GM12873 (cell line): Measurements from ENCODE around the gene ABCA13.

ENCODE experiments used
- TF ChIP-seq, protein P1 (sequence below): IDR thresholded peaks from 2 replicates; pipeline ENCODE4 v1.5.1; 2012; ENCODE audit warnings: low read depth, mild to moderate bottlenecking, moderate library complexity, low read length, control low read depth; ENCODE audit not compliant: insufficient read depth; ENCODE audit errors: missing control alignments

ABCA13 gene

DNA sequence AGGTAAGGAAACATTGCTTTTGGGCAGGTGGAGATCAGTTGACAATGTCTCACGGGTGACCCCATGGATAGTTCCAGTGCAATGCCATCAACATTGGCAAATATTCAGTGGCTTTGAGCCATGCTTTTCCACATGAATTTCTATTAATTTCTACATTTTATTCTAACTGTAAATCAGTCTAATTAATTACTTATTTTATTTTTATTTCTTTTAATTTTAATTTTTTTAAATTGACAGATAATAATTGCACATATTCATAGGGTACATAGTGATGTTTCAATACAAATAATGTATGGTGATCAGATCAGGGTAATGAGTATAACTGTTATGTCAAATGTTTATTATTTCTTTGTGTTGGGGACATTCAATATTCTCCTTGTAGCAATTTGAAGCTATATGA is 3.8 kb downstream of the ABCA13 start:
- TF ChIP-seq, protein P1, sequence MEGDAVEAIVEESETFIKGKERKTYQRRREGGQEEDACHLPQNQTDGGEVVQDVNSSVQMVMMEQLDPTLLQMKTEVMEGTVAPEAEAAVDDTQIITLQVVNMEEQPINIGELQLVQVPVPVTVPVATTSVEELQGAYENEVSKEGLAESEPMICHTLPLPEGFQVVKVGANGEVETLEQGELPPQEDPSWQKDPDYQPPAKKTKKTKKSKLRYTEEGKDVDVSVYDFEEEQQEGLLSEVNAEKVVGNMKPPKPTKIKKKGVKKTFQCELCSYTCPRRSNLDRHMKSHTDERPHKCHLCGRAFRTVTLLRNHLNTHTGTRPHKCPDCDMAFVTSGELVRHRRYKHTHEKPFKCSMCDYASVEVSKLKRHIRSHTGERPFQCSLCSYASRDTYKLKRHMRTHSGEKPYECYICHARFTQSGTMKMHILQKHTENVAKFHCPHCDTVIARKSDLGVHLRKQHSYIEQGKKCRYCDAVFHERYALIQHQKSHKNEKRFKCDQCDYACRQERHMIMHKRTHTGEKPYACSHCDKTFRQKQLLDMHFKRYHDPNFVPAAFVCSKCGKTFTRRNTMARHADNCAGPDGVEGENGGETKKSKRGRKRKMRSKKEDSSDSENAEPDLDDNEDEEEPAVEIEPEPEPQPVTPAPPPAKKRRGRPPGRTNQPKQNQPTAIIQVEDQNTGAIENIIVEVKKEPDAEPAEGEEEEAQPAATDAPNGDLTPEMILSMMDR, result no peak

DNA sequence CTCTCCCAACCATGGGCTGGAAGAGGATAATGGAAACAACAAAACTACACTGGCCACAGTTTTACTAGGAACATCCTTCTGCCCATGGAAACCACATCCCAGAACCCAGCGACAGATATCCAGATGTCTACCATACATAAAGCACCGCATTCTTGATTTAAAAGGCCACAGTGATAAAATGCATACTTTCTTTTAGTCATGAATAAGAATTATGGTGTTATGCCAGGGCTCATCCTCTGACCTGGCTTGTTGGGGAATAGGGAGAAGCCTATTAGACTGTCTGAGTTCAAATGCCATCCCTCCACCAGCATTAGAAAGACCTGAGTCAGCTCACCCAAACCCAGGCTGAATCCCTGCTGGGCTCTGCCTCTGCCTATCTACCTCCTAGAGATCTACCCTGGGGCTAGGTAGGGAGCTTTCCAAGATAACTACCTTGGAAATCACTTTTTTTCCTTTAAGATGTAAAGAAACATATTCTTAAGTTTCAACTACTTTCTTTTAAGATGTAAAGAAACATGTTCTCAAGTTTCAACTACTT is 5.2 kb downstream of the ABCA13 start:
- TF ChIP-seq, protein P1, result no peak

DNA sequence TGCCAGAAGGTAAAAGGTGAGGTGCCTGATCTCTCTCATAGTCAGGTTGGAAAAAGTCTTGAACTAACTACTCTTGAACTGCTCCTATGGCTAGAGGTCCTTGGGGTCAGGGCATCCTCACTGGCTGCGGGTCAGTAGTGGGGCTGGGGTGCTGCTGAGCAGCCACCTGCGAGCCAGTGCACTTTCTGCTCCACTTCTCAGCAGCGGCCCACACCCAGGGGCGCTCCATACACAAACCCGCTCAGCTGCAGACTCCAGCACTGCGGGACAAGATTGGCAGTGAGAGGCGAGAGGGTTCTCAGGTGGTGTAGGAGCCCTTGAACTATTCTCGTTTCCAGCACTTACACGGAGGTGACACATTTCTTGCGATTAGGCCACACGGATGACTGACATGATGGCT is 6.0 kb downstream of the ABCA13 start:
- TF ChIP-seq, protein P1, result no peak

DNA sequence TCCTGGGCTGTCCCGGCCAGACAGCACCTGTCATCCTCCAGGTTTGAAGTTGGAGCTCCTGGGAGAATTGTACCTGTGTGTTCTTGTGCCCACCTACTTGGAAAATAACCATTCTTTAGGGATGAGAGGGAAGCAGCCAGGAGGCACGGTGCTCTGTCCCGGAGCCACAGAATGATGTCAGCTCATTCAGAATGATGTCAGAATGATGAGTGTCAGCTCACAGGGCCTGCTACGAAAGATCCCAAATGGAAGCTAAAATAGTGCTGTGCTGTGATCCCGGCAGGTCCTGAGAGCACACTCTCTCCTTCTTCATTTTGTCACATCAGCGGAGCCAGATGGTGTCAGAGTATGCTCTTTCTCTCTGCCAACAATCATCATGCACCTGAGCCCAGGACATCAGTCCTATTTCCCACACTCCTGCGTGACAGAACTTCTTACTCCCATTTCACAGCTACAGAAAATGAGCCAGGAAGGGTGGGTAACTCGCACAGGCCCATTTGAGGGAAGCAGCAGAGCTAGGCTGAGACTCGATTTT is 8.3 kb downstream of the ABCA13 start:
- TF ChIP-seq, protein P1, result no peak

DNA sequence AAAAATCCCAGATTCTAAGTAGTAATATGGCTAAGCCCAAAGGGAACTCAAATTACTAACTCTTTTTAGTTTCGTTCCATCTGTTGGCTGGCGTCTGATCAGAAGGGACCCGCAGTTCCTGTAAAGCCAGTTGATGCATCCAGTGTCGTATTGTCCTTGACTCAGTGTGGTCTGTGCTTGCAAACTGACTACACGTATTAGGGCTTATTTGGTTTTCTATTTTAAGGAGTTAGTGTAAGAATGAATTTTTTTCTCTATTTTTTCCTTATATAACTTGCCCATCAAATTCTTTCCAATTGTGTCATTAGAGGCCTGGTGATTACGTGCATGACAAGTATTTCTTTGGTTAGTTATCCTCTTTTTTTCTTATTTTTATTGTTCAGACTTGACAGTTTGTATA is 9.7 kb downstream of the ABCA13 start:
- TF ChIP-seq, protein P1, result no peak

DNA sequence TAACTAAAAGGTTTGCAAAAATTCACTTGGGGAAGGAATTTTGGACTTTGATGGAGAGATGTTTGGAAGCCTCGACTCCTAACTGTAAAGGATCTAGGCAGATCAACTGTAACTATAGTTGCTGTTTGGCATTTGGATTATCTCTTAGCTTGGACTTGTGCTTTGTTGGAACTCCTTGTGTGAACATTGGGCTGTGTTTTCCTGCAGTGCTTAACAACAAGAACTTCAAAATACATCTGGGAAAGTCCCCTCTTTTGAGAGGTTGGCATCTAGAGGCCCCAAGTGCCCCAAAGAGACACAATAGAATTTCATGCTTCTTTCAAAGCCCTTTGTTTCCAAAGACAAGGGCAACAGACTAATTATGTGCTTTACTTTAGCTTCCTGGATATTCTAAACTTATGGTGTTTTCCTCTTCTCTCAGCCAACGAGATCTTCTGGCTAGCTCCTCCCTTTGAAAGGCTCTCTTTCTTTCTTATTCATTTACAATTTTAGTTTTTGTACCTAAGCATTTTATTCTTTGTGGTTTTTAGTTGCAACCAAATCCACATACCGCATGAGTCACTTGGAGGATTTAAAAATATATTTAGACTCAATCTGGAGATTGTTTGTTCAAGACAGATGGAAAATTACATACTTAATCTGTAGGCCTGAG is 11.6 kb downstream of the ABCA13 start:
- TF ChIP-seq, protein P1, result no peak

DNA sequence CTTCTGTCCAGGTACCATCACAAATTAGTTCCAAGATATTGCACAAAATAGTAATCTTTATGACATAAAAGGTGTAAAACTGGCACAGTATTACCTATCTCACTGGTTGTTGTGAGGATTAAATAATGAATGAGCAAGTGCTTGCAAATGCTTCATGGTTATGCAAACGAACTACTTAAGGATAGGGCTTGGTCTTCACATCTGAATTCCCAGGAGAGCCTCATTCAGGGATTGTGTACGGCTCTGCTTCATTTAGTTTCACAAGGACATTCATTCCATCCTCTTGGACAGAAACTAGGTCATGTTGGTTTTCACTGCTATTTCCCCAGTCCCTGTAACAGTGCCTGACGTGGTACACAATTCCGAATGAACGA is 12.1 kb downstream of the ABCA13 start:
- TF ChIP-seq, protein P1, result no peak
